B cell (primary cell): ENCODE data around the gene HTT. TPM values are rescaled to one million over a fixed set of nuclear protein-coding genes. Genes with fewer than 3 reads are reported as not detected.

ENCODE experiments used
- ATAC-seq: fragments of 200-7000 bp; cut with Tn5 transposase; one replicate; pipeline ENCODE4 v1.10.0; 2021; ENCODE audit warnings: low read depth, mild to moderate bottlenecking, moderate number of reproducible peaks, moderate library complexity
- CTCF ChIA-PET: fragments of 350-600 bp; sonication (Branson Sonifier 250); formaldehyde crosslinking; loops from one replicate; lab custom pipeline; 2021; ENCODE audit warnings: antibody characterized with exemption, inconsistent platforms; lab: Charles Lee
- POLR2A ChIA-PET: fragments of 350-600 bp; sonication (Branson Sonifier 250); formaldehyde crosslinking; loops from one replicate; lab custom pipeline; 2021; ENCODE audit warnings: antibody characterized with exemption; lab: Charles Lee
- DNase-seq: peaks from one replicate; pipeline ENCODE4 v3.0.0; 2013
- H2AFZ ChIP-seq: 2 replicates; pipeline ENCODE4 v1.6.1; 2012; ENCODE audit warnings: mild to moderate bottlenecking, low read depth, low read length; ENCODE audit not compliant: insufficient read depth, poor library complexity, severe bottlenecking
- H3K27ac ChIP-seq, 2 donors: 1 replicate in 1 of 2; 2 replicates in 1 of 2; pipeline ENCODE4 v1.5.1; 2012 to 2013; ENCODE audit warnings: low read length in 2 of 2, mild to moderate bottlenecking in 2 of 2, moderate library complexity in 1 of 2
- H3K27me3 ChIP-seq, 4 experiments: fragments of 200-600 bp in 1 of 4; sonication (generic) in 1 of 4; replicated peaks in 1 of 4; 1 replicate in 2 of 4; 2 replicates in 2 of 4; pipeline versions ENCODE4 v1.6.1 to v1.7.0; 2013 to 2016; ENCODE audit warnings: low read length in 3 of 4, mild to moderate bottlenecking in 2 of 4, mixed read lengths in 1 of 4, moderate library complexity in 1 of 4; ENCODE audit not compliant: insufficient read depth in 4 of 4, control insufficient read depth in 3 of 4; ENCODE audit errors: control extremely low read depth in 1 of 4
- H3K36me3 ChIP-seq, 2 experiments: replicated peaks in 1 of 2; 1 replicate in 1 of 2; 2 replicates in 1 of 2; pipeline versions ENCODE4 v1.6.1 to v1.7.1; 2013; ENCODE audit warnings: low read length in 1 of 2; ENCODE audit not compliant: insufficient read depth in 2 of 2, control insufficient read depth in 1 of 2; ENCODE audit errors: control extremely low read depth in 1 of 2, extremely low read depth in 1 of 2
- H3K4me1 ChIP-seq, 2 donors: fragments of 200-600 bp in 1 of 2; sonication (generic) in 1 of 2; 1 replicate in 1 of 2; 2 replicates in 1 of 2; pipeline versions ENCODE4 v1.5.1 to v1.6.1; 2013 to 2017; ENCODE audit warnings: low read length in 2 of 2; ENCODE audit not compliant: control insufficient read depth in 2 of 2, insufficient read depth in 2 of 2
- H3K4me2 ChIP-seq: replicated peaks from 2 replicates; pipeline ENCODE3; 2012; ENCODE audit warnings: mild to moderate bottlenecking, low read depth, low read length; ENCODE audit not compliant: poor library complexity, severe bottlenecking
- H3K4me3 ChIP-seq, 5 experiments: fragments of 200-600 bp in 1 of 5; sonication (generic) in 1 of 5; 1 replicate in 3 of 5; 2 replicates in 2 of 5; pipeline versions ENCODE4 v1.5.1 to v1.7.0; 2011 to 2016; ENCODE audit warnings: low read length in 4 of 5, mild to moderate bottlenecking in 4 of 5, low read depth in 2 of 5, control low read depth in 1 of 5, moderate library complexity in 1 of 5; ENCODE audit not compliant: insufficient read depth in 1 of 5; ENCODE audit errors: control extremely low read depth in 1 of 5, extremely low read depth in 1 of 5
- H3K79me2 ChIP-seq: fragments of 200-600 bp; sonication (generic); one replicate; pipeline ENCODE4 v1.6.0; 2016; ENCODE audit warnings: low read length; ENCODE audit not compliant: control insufficient read depth, insufficient read depth
- H3K9ac ChIP-seq: fragments of 200-600 bp; sonication (generic); 2 replicates; pipeline ENCODE4 v1.6.1; 2017; ENCODE audit warnings: mild to moderate bottlenecking, low read length, moderate library complexity
- H3K9me3 ChIP-seq, 3 donors: one replicate each; pipeline versions ENCODE4 v1.6.1 to v1.7.1; 2013; ENCODE audit warnings: low read length in 2 of 3; ENCODE audit not compliant: control insufficient read depth in 2 of 3, insufficient read depth in 1 of 3; ENCODE audit errors: control extremely low read depth in 1 of 3
- H4K20me1 ChIP-seq: 2 replicates; pipeline ENCODE4 v1.6.0; 2012; ENCODE audit warnings: mild to moderate bottlenecking, low read length; ENCODE audit not compliant: insufficient read depth, control insufficient read depth, poor library complexity, severe bottlenecking
- H3K27ac Mint-ChIP-seq: one replicate; pipeline ENCODE4 v1.8.0; 2021; ENCODE audit warnings: mixed read lengths
- H3K27me3 Mint-ChIP-seq: one replicate; pipeline ENCODE4 v1.8.0; 2021; ENCODE audit warnings: mixed read lengths
- H3K4me1 Mint-ChIP-seq: one replicate; pipeline ENCODE4 v1.8.0; 2021; ENCODE audit warnings: mixed read lengths
- H3K4me3 Mint-ChIP-seq: one replicate; pipeline ENCODE4 v1.8.0; 2021; ENCODE audit warnings: mixed read lengths
- H3K9me3 Mint-ChIP-seq: one replicate; pipeline ENCODE4 v1.8.0; 2022; ENCODE audit warnings: mixed read lengths; ENCODE audit not compliant: insufficient read depth
- EZH2 ChIP-seq: IDR thresholded peaks from 2 replicates; pipeline ENCODE4 v1.6.1; 2012; ENCODE audit warnings: borderline replicate concordance, low read depth, mild to moderate bottlenecking, moderate library complexity, low read length; ENCODE audit not compliant: insufficient read depth, poor library complexity, severe bottlenecking
- WGBS: methylation state at CpG from one replicate; pipeline ENCODE4 v1.1.5; 2013; ENCODE audit warnings: missing lambda C conversion rate; ENCODE audit not compliant: insufficient coverage; 5-methylcytosine and 5-hydroxymethylcytosine counted together
- intact Hi-C: fragments of 100-400 bp; cut with micrococcal nuclease; formaldehyde crosslinking; loops from one replicate; pipeline ENCODE4 v1.10.0; 2022
- polyA plus RNA-seq: library from polyadenylated mRNA; depleted of rRNA; stranded (reverse); fragments of >200 nt; gene quantifications from 2 replicates; pipeline ENCODE4 v1.2.3, GENCODE V29; 2012
- total RNA-seq, 2 donors: library from RNA; stranded (reverse); fragments of 120-200 nt in 1 of 2; gene quantifications; 1 replicate in 1 of 2; 2 replicates in 1 of 2; pipeline versions ENCODE4 v1.2.3 to v1.2.4, GENCODE V29; 2013 to 2022
- TF ChIP-seq, protein P1 (sequence below): fragments of 200-600 bp; IDR thresholded peaks from one replicate; pipeline ENCODE4 v1.8.0; 2022; ENCODE audit warnings: antibody characterized with exemption, mild to moderate bottlenecking

The HTT gene
- total and polyA plus RNA-seq, 2 donors (not counting 1 experiment from before 2014, with no cell fraction given) = 52.8 to 195 TPM

DNA sequence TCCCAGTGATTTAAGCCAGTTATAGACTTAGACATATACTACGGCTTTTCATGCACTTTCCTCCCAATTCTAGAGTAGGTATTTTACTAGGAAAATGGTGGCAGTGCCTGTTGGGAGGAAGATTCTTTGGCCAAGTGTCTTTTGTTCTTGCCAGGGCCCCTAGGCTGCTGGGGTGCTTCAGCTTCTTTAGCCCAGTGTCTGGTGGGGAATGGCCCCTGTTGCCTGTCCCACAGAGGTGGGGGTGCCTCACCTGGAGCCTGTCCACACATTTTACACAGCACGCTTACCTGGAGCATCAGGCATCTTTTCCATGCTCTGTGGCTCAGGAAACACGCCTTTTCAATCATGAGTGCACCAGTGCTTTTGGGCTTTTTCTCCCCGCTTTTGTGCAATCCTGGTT lies 141.3 kb downstream of the HTT start:
- intact Hi-C loops = no loop called here
- Mint-ChIP-seq H3K4me3 (no peak overlapping the region), H3K27me3 (no peaks in the 10 kb centered on the region), H3K27ac (no peak overlapping the region), H3K4me1 (no peaks in the 10 kb centered on the region), H3K9me3 (no peaks in the 10 kb centered on the region)
- H3K79me2 ChIP-seq = no peaks in the 10 kb centered on the region
- no peak overlapping the region for H3K9ac ChIP-seq
- no peak overlapping the region for H2AFZ ChIP-seq
- no peak overlapping the region for H3K4me2 ChIP-seq
- no peak overlapping the region for H3K27ac ChIP-seq
- WGBS = 100% methylated on average over 2 of the region's 4 CpGs
- H3K36me3 ChIP-seq = peaks cover 0 to 89% of the 10 kb centered on the region in 2 experiments
- no peaks in the 10 kb centered on the region for H4K20me1 ChIP-seq
- no peak overlapping the region for H3K4me3 ChIP-seq
- no peaks in the 10 kb centered on the region for H3K9me3 ChIP-seq
- no peaks in the 10 kb centered on the region for H3K4me1 ChIP-seq
- TF ChIP-seq, protein P1, sequence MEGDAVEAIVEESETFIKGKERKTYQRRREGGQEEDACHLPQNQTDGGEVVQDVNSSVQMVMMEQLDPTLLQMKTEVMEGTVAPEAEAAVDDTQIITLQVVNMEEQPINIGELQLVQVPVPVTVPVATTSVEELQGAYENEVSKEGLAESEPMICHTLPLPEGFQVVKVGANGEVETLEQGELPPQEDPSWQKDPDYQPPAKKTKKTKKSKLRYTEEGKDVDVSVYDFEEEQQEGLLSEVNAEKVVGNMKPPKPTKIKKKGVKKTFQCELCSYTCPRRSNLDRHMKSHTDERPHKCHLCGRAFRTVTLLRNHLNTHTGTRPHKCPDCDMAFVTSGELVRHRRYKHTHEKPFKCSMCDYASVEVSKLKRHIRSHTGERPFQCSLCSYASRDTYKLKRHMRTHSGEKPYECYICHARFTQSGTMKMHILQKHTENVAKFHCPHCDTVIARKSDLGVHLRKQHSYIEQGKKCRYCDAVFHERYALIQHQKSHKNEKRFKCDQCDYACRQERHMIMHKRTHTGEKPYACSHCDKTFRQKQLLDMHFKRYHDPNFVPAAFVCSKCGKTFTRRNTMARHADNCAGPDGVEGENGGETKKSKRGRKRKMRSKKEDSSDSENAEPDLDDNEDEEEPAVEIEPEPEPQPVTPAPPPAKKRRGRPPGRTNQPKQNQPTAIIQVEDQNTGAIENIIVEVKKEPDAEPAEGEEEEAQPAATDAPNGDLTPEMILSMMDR = no peak
- no peak for TF ChIP-seq EZH2
- no peaks in the 10 kb centered on the region for H3K27me3 ChIP-seq
- ATAC-seq (no peak), DNase-seq (no peak)
- CTCF ChIA-PET = no interaction called here
- POLR2A ChIA-PET = no interaction called here

DNA sequence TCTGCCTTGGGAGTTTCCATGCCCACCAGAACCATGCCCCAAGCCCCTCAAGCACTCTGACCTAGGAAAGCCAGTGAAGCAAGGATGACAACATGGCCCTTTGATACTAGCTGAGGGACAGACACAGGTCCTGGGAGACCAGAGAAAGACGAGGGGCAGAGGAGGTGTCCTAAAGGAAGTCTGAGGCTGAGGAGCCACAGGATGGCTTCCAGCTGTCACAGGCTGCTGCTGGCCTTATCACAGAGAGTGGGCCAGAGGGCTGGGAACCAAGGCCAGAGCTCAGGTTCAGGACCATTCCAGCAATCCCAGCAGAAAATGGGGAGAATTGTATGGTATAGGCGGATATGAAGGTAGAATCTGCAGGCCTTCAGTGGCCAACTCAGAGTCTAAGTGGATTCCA lies 142.8 kb downstream of the HTT start:
- H4K20me1 ChIP-seq = no peaks in the 10 kb centered on the region
- no peak overlapping the region for H3K4me3 Mint-ChIP-seq

More for the DNA sequence above, 142.8 kb downstream of the HTT start:
- H3K4me2 ChIP-seq = no peak overlapping the region
- H2AFZ ChIP-seq = no peak overlapping the region
- TF ChIP-seq EZH2 = no peak
- TF ChIP-seq, protein P1 = no peak
- Mint-ChIP-seq H3K27me3 (no peaks in the 10 kb centered on the region), H3K27ac (no peak overlapping the region), H3K4me1 (no peaks in the 10 kb centered on the region), H3K9me3 (no peaks in the 10 kb centered on the region)
- H3K9ac ChIP-seq = no peak overlapping the region
- H3K27ac ChIP-seq = no peak overlapping the region
- POLR2A ChIA-PET = no interaction called here
- no peaks in the 10 kb centered on the region for H3K27me3 ChIP-seq
- no peaks in the 10 kb centered on the region for H3K9me3 ChIP-seq
- DNase-seq (no peak), ATAC-seq (no peak)
- no peaks in the 10 kb centered on the region for H3K79me2 ChIP-seq
- peaks cover 0 to 95% of the 10 kb centered on the region in 2 experiments for H3K36me3 ChIP-seq
- no peaks in the 10 kb centered on the region for H3K4me1 ChIP-seq
- H3K4me3 ChIP-seq = no peak overlapping the region
- CTCF ChIA-PET = no interaction called here
- WGBS = 90% methylated on average over 2 of the region's 2 CpGs
- intact Hi-C loops = no loop called here
